Fibroblast of pulmonary artery (primary cell): Measurements from ENCODE around the gene NACA.

Source experiments
- DNase-seq: peaks from one replicate; pipeline ENCODE4 v3.0.0-alpha.2; 2010; ENCODE audit warnings: low read depth
- H3K4me3 ChIP-seq: replicated peaks from 2 replicates; pipeline ENCODE4 v1.5.1; 2011; ENCODE audit warnings: low read depth, mild to moderate bottlenecking, control low read depth, low read length, moderate library complexity
- CTCF ChIP-seq: IDR thresholded peaks from 2 replicates; pipeline ENCODE4 v1.5.1; 2011; ENCODE audit warnings: mild to moderate bottlenecking, control low read depth, low read length, inconsistent platforms; ENCODE audit errors: missing control alignments

The NACA gene

GRCh38 chr12:56719056-56719455 lies 6.0 kb downstream of the NACA start:
- H3K4me3 ChIP-seq: no peak overlapping the region
- DNase-seq: no peak
- no peak for TF ChIP-seq CTCF

GRCh38 chr12:56718636-56719035 lies 6.5 kb downstream of the NACA start:
- DNase-seq: no peak
- TF ChIP-seq CTCF: no peak
- H3K4me3 ChIP-seq: no peak overlapping the region

GRCh38 chr12:56718149-56718548 lies 7.0 kb downstream of the NACA start:
- no peak overlapping the region for H3K4me3 ChIP-seq
- no peak for DNase-seq
- TF ChIP-seq CTCF: no peak

GRCh38 chr12:56716933-56717880 lies 7.9 kb downstream of the NACA start:
- no peak overlapping the region for H3K4me3 ChIP-seq
- TF ChIP-seq CTCF: no peak
- DNase-seq: no peak

- no peak overlapping the region for H3K4me3 ChIP-seq
- DNase-seq: no peak
- no peak for TF ChIP-seq CTCF
Observed at GRCh38 chr12:56716458-56716857, 8.6 kb downstream of the NACA start.

GRCh38 chr12:56715798-56716197 lies 9.3 kb downstream of the NACA start:
- TF ChIP-seq CTCF: no peak
- no peak overlapping the region for H3K4me3 ChIP-seq
- no peak for DNase-seq
